Measurements from ENCODE around the gene LMF1.

GRCh38 chr16:932831-933330, 37.9 kb downstream of the LMF1 start:
- TF ChIP-seq CTCF (IDR thresholded peaks at IDR 0.05), result no peak
- no peak for TF ChIP-seq POLR2A (IDR thresholded peaks at IDR 0.05)
